SK-N-SH (cell line): Measurements from ENCODE around the gene GATA3. TPM values are rescaled to one million over a fixed set of nuclear protein-coding genes. Genes with fewer than 3 reads are reported as not detected.

Source experiments
- CTCF ChIA-PET: fragments of 300-600, 350-600 bp; formaldehyde crosslinking; extraction: SDS; loops from one replicate; lab custom pipeline; 2021; lab: Yijun Ruan, JAX
- POLR2A ChIA-PET: fragments of 350-600 bp; sonication (Branson Sonifier 250); formaldehyde crosslinking; extraction: SDS; loops from one replicate; lab custom pipeline; 2020; ENCODE audit warnings: antibody characterized with exemption, inconsistent platforms; lab: Yijun Ruan, JAX
- DNase-seq: peaks from one replicate; pipeline ENCODE4 v3.0.0; 2012
- H2AFZ ChIP-seq: fragments of 200-600 bp; sonication (generic); 2 replicates; pipeline ENCODE4 v1.8.1; 2016; ENCODE audit warnings: antibody characterized with exemption, mild to moderate bottlenecking, low read depth
- H3F3A ChIP-seq: fragments of 200-600 bp; sonication (generic); replicated peaks from 2 replicates; pipeline ENCODE3; 2016; ENCODE audit warnings: antibody characterized with exemption, mild to moderate bottlenecking; ENCODE audit not compliant: insufficient read depth
- H3K27ac ChIP-seq, 2 experiments: fragments of 200-500 bp in 1 of 2; fragments of 200-600 bp in 1 of 2; sonication (Bioruptor generic) in 1 of 2; sonication (generic), shearing (Covaris generic) in 1 of 2; 2 replicates each; pipeline versions ENCODE4 v1.5.1 to v1.6.1; 2014 to 2016; ENCODE audit warnings: low read depth in 2 of 2, inconsistent platforms in 1 of 2, low read length in 1 of 2, mild to moderate bottlenecking in 1 of 2, mixed read lengths in 1 of 2
- H3K27me3 ChIP-seq: fragments of 200-600 bp; sonication (generic), shearing (Covaris generic); 2 replicates; pipeline ENCODE4 v1.6.1; 2016; ENCODE audit warnings: mixed run types; ENCODE audit not compliant: insufficient read depth
- H3K36me3 ChIP-seq, 2 experiments: fragments of 200-500 bp in 1 of 2; fragments of 200-600 bp in 1 of 2; sonication (Bioruptor generic) in 1 of 2; sonication (generic) in 1 of 2; replicated peaks in 1 of 2; 2 replicates each; pipeline versions ENCODE3 to v1.5.1; 2014 to 2016; ENCODE audit warnings: low read length in 1 of 2, mild to moderate bottlenecking in 1 of 2; ENCODE audit not compliant: insufficient read depth in 2 of 2, control insufficient read depth in 1 of 2
- H3K4me1 ChIP-seq, 2 experiments: fragments of 200-500 bp in 1 of 2; fragments of 200-600 bp in 1 of 2; sonication (Bioruptor generic) in 1 of 2; sonication (generic), shearing (Covaris generic) in 1 of 2; 2 replicates each; pipeline versions ENCODE4 v1.5.1 to v1.6.1; 2014 to 2016; ENCODE audit warnings: low read depth in 1 of 2, low read length in 1 of 2, mixed run types in 1 of 2; ENCODE audit not compliant: insufficient read depth in 2 of 2, control insufficient read depth in 1 of 2
- H3K4me2 ChIP-seq: fragments of 200-600 bp; sonication (generic), shearing (Covaris generic); 2 replicates; pipeline ENCODE4 v1.6.1; 2017; ENCODE audit warnings: mixed run types
- H3K4me3 ChIP-seq, 2 experiments: fragments of 200-500 bp in 1 of 2; fragments of 200-600 bp in 1 of 2; sonication (Bioruptor generic) in 1 of 2; sonication (generic), shearing (Covaris generic) in 1 of 2; 2 replicates each; pipeline versions ENCODE4 v1.5.1 to v1.8.1; 2014 to 2016; ENCODE audit warnings: low read depth in 2 of 2, inconsistent platforms in 1 of 2, low read length in 1 of 2, mild to moderate bottlenecking in 1 of 2, mixed read lengths in 1 of 2, moderate library complexity in 1 of 2
- H3K79me2 ChIP-seq: fragments of 200-600 bp; sonication (generic); 2 replicates; pipeline ENCODE4 v1.8.1; 2017; ENCODE audit warnings: mild to moderate bottlenecking; ENCODE audit not compliant: insufficient read depth
- H3K9ac ChIP-seq: fragments of 200-600 bp; sonication (generic); 2 replicates; pipeline ENCODE4 v1.6.1; 2017; ENCODE audit warnings: mixed run types
- H3K9me2 ChIP-seq: fragments of 200-600 bp; sonication (generic); 2 replicates; pipeline ENCODE4 v1.6.1; 2017; ENCODE audit warnings: mixed run types
- H3K9me3 ChIP-seq: fragments of 200-600 bp; sonication (generic); 2 replicates; pipeline ENCODE4 v1.6.1; 2017; ENCODE audit warnings: mixed run types, mild to moderate bottlenecking, moderate library complexity
- H4K20me1 ChIP-seq: fragments of 200-600 bp; sonication (generic); 2 replicates; pipeline ENCODE4 v1.6.1; 2017; ENCODE audit warnings: mild to moderate bottlenecking, mixed run types; ENCODE audit not compliant: insufficient read depth
- CTCF ChIP-seq: fragments of 200-600 bp; sonication (generic); IDR thresholded peaks from 2 replicates; pipeline ENCODE4 v1.6.1; 2017; ENCODE audit warnings: antibody characterized with exemption, mild to moderate bottlenecking, moderate library complexity
- EP300 ChIP-seq, 2 experiments: IDR thresholded peaks; 2 replicates each; pipeline versions ENCODE4 v1.4.0 to v1.6.1; 2012; ENCODE audit warnings: borderline replicate concordance in 1 of 2, low read depth in 1 of 2, low read length in 1 of 2
- FOXJ3 ChIP-seq: sonication (generic); formaldehyde crosslinking; IDR thresholded peaks from 2 replicates; pipeline ENCODE4 v1.5.1; 2020; ENCODE audit warnings: mild to moderate bottlenecking, missing genetic modification reagents
- GABPA ChIP-seq: IDR thresholded peaks from 2 replicates; pipeline ENCODE4 v1.4.0; 2012; ENCODE audit warnings: low read depth, mild to moderate bottlenecking
- MAX ChIP-seq: IDR thresholded peaks from 2 replicates; pipeline ENCODE4 v1.4.0; 2012; ENCODE audit warnings: low read depth
- MEF2A ChIP-seq: IDR thresholded peaks from 2 replicates; pipeline ENCODE4 v1.4.0; 2012; ENCODE audit warnings: low read depth, borderline replicate concordance
- NFIC ChIP-seq: IDR thresholded peaks from 2 replicates; pipeline ENCODE4 v1.4.0; 2012; ENCODE audit warnings: borderline replicate concordance
- RFX5 ChIP-seq: IDR thresholded peaks from 2 replicates; pipeline ENCODE4 v1.6.1; 2012; ENCODE audit warnings: mild to moderate bottlenecking, improper control_type of control experiment, low read length
- SIN3A ChIP-seq: IDR thresholded peaks from 2 replicates; pipeline ENCODE4 v1.6.1; 2012; ENCODE audit warnings: low read depth, mild to moderate bottlenecking, low read length, moderate library complexity, borderline replicate concordance
- SMC3 ChIP-seq: IDR thresholded peaks from 2 replicates; pipeline ENCODE4 v1.6.1; 2012; ENCODE audit warnings: low read depth, low read length, improper control_type of control experiment
- TAF1 ChIP-seq: IDR thresholded peaks from 2 replicates; pipeline ENCODE4 v1.6.1; 2012; ENCODE audit warnings: low read depth, mild to moderate bottlenecking, low read length, moderate library complexity, borderline replicate concordance
- USF1 ChIP-seq: IDR thresholded peaks from 2 replicates; pipeline ENCODE4 v1.4.0; 2012; ENCODE audit warnings: low read depth, borderline replicate concordance
- WGBS: methylation state at CpG from one replicate; pipeline ENCODE4 v1.1.6; 2017; ENCODE audit warnings: low lambda C conversion rate; 5-methylcytosine and 5-hydroxymethylcytosine counted together
- polyA plus RNA-seq, 3 experiments: library from polyadenylated mRNA; depleted of rRNA; stranded (reverse); fragments of >200 nt; gene quantifications; 2 replicates each; pipeline ENCODE4 v1.2.3, GENCODE V29; 2012

GATA3 gene
- polyA plus RNA-seq, 1 of the 3 experiments (the other 2 are of a cell fraction) = 14.3 TPM

GRCh38 chr10:8032558-8032957 is 21.9 kb upstream of the GATA3 start:
- Histone ChIP-seq H3F3A (no peaks in the 10 kb centered on the region), H3K27me3 (no peaks in the 10 kb centered on the region), H3K4me3 (no peak overlapping the region), H3K9me3 (no peaks in the 10 kb centered on the region), H2AFZ (no peak overlapping the region), H3K9me2 (no peaks in the 10 kb centered on the region), H3K27ac (no peak overlapping the region), H3K4me1 (no peaks in the 10 kb centered on the region), H3K79me2 (no peaks in the 10 kb centered on the region), H3K36me3 (no peaks in the 10 kb centered on the region), H4K20me1 (no peaks in the 10 kb centered on the region), H3K4me2 (no peak overlapping the region), H3K9ac (no peak overlapping the region)
- DNase-seq = no peak
- TF ChIP-seq MEF2A = no peak
- TF ChIP-seq FOXJ3 (CRISPR knock-in tag) = no peak
- TF ChIP-seq GABPA = no peak
- TF ChIP-seq NFIC = no peak
- TF ChIP-seq SIN3A = no peak
- no peak for TF ChIP-seq MAX
- no peak for TF ChIP-seq RFX5
- TF ChIP-seq TAF1 = no peak
- no peak for TF ChIP-seq USF1
- no peak for TF ChIP-seq EP300 (IDR thresholded peaks at IDR 0.05; ENCODE audit: borderline replicate concordance in 1 of 2, low read depth in 1 of 2, low read length in 1 of 2)
- TF ChIP-seq SMC3 = no peak
- ChIA-PET POLR2A (no interaction called here), CTCF (interaction anchor here (1.7 kb wide), 1 partner anchor 13 kb away, joined by 4 read pairs; no protein-coding TSS in a partner anchor)
- WGBS = 85% methylated on average over 7 of the region's 7 CpGs

- H3K4me3 ChIP-seq = no peak overlapping the region
- no peak overlapping the region for H2AFZ ChIP-seq
- H3F3A ChIP-seq = no peaks in the 10 kb centered on the region
- DNase-seq = no peak
- ChIA-PET CTCF (interaction anchor here (1.7 kb wide), 1 partner anchor 12 kb away, joined by 4 read pairs; no protein-coding TSS in a partner anchor), POLR2A (no interaction called here)
- no peaks in the 10 kb centered on the region for H3K9me3 ChIP-seq
- no peaks in the 10 kb centered on the region for H3K27me3 ChIP-seq
- H3K36me3 ChIP-seq = no peaks in the 10 kb centered on the region
- no peaks in the 10 kb centered on the region for H3K9me2 ChIP-seq
- no peak for TF ChIP-seq CTCF
- no peaks in the 10 kb centered on the region for H3K4me1 ChIP-seq
- H3K27ac ChIP-seq = no peak overlapping the region
- no peaks in the 10 kb centered on the region for H4K20me1 ChIP-seq
- H3K79me2 ChIP-seq = no peaks in the 10 kb centered on the region
- no peak overlapping the region for H3K9ac ChIP-seq
- H3K4me2 ChIP-seq = no peak overlapping the region
- WGBS = 94% methylated on average over 38 of the region's 45 CpGs
Observed at GRCh38 chr10:8033812-8034465, 20.5 kb upstream of the GATA3 start.
